Upper lobe of left lung (tissue), 4 donors: ENCODE measurements around the gene HTR3A.

Experiments
- POLR2A ChIP-seq, 4 donors: fragments of 450-650 bp; IDR thresholded peaks; one replicate each; pipeline ENCODE4 v1.5.1; 2016 to 2017; ENCODE audit warnings: antibody characterized with exemption in 4 of 4, mild to moderate bottlenecking in 2 of 4
- POLR2AphosphoS5 ChIP-seq, 2 donors: sonication (generic); formaldehyde crosslinking; IDR thresholded peaks; one replicate each; pipeline ENCODE4 v1.5.1; 2017; ENCODE audit warnings: antibody characterized with exemption in 2 of 2
- TF ChIP-seq, protein P1 (sequence below), 6 experiments: fragments of 450-650 bp in 4 of 6; fragments of 200-600 bp in 2 of 6; sonication (generic) in 2 of 6; IDR thresholded peaks; one replicate each; pipeline ENCODE4 v1.5.1; 2016 to 2019; ENCODE audit warnings: antibody characterized with exemption in 6 of 6

GRCh38 chr11:113971506-113972195 is 3.3 kb upstream of the HTR3A start:
- TF ChIP-seq, protein P1, sequence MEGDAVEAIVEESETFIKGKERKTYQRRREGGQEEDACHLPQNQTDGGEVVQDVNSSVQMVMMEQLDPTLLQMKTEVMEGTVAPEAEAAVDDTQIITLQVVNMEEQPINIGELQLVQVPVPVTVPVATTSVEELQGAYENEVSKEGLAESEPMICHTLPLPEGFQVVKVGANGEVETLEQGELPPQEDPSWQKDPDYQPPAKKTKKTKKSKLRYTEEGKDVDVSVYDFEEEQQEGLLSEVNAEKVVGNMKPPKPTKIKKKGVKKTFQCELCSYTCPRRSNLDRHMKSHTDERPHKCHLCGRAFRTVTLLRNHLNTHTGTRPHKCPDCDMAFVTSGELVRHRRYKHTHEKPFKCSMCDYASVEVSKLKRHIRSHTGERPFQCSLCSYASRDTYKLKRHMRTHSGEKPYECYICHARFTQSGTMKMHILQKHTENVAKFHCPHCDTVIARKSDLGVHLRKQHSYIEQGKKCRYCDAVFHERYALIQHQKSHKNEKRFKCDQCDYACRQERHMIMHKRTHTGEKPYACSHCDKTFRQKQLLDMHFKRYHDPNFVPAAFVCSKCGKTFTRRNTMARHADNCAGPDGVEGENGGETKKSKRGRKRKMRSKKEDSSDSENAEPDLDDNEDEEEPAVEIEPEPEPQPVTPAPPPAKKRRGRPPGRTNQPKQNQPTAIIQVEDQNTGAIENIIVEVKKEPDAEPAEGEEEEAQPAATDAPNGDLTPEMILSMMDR (IDR thresholded peaks at IDR 0.05): no peak
- no peak for TF ChIP-seq POLR2A (IDR thresholded peaks at IDR 0.05)
- no peak for TF ChIP-seq POLR2AphosphoS5 (IDR thresholded peaks at IDR 0.05)
